HEK293 (cell line): ENCODE results near the gene ZFP36L1.

Source experiments
- FEZF1 ChIP-seq: fragments of 450-650 bp; formaldehyde crosslinking; IDR thresholded peaks from 2 replicates; pipeline ENCODE4 v1.5.1; 2016; ENCODE audit warnings: missing biosample characterization, missing genetic modification characterization
- PRDM2 ChIP-seq: fragments of 450-650 bp; formaldehyde crosslinking; IDR thresholded peaks from 2 replicates; pipeline ENCODE4 v1.5.1; 2016; ENCODE audit warnings: missing biosample characterization, missing genetic modification characterization, borderline replicate concordance
- TCF7L2 ChIP-seq: IDR thresholded peaks from 2 replicates; pipeline ENCODE4 v1.6.1; 2011; ENCODE audit warnings: low read depth, mild to moderate bottlenecking, inconsistent platforms, low read length, moderate library complexity, borderline replicate concordance
- ZBTB7A ChIP-seq: fragments of 450-650 bp; formaldehyde crosslinking; IDR thresholded peaks from 2 replicates; pipeline ENCODE4 v1.5.1; 2016; ENCODE audit warnings: low read depth, missing biosample characterization, missing genetic modification characterization
- ZBTB8A ChIP-seq: fragments of 450-650 bp; formaldehyde crosslinking; IDR thresholded peaks from 2 replicates; pipeline ENCODE4 v1.5.1; 2016; ENCODE audit warnings: missing biosample characterization, missing genetic modification characterization
- ZEB2 ChIP-seq: fragments of 450-650 bp; formaldehyde crosslinking; IDR thresholded peaks from 2 replicates; pipeline ENCODE4 v1.5.1; 2016; ENCODE audit warnings: missing biosample characterization, missing genetic modification characterization
- ZNF16 ChIP-seq: fragments of 450-650 bp; formaldehyde crosslinking; IDR thresholded peaks from 2 replicates; pipeline ENCODE4 v1.5.1; 2016; ENCODE audit warnings: low read depth, missing biosample characterization, missing genetic modification characterization
- ZNF169 ChIP-seq: fragments of 450-650 bp; formaldehyde crosslinking; IDR thresholded peaks from 2 replicates; pipeline ENCODE4 v1.5.1; 2016; ENCODE audit warnings: missing biosample characterization, missing genetic modification characterization
- ZNF221 ChIP-seq: fragments of 450-650 bp; formaldehyde crosslinking; IDR thresholded peaks from 2 replicates; pipeline ENCODE4 v1.5.1; 2017; ENCODE audit warnings: missing biosample characterization, missing genetic modification characterization, borderline replicate concordance
- ZNF274 ChIP-seq, 2 experiments: fragments of 200-500 bp in 1 of 2; fragments of 450-650 bp in 1 of 2; sonication (Bioruptor generic) in 1 of 2; formaldehyde crosslinking in 1 of 2; IDR thresholded peaks; 2 replicates each; pipeline versions ENCODE4 v1.5.1 to v1.6.1; 2014 to 2016; ENCODE audit warnings: borderline replicate concordance in 1 of 2, inconsistent platforms in 1 of 2, low read length in 1 of 2, missing biosample characterization in 1 of 2, missing genetic modification characterization in 1 of 2
- ZNF341 ChIP-seq: fragments of 450-650 bp; formaldehyde crosslinking; IDR thresholded peaks from 2 replicates; pipeline ENCODE4; 2016; ENCODE audit warnings: low read depth, missing biosample characterization, missing genetic modification characterization
- ZNF350 ChIP-seq: fragments of 450-650 bp; formaldehyde crosslinking; IDR thresholded peaks from 2 replicates; pipeline ENCODE4 v1.5.0; 2017; ENCODE audit warnings: missing biosample characterization, mild to moderate bottlenecking, missing genetic modification characterization
- ZNF473 ChIP-seq: fragments of 450-650 bp; formaldehyde crosslinking; IDR thresholded peaks from 2 replicates; pipeline ENCODE4 v1.5.1; 2017; ENCODE audit warnings: missing biosample characterization, missing genetic modification characterization
- ZNF48 ChIP-seq: fragments of 450-650 bp; formaldehyde crosslinking; IDR thresholded peaks from 2 replicates; pipeline ENCODE4 v1.5.1; 2016; ENCODE audit warnings: missing biosample characterization, missing genetic modification characterization
- ZNF514 ChIP-seq: fragments of 450-650 bp; formaldehyde crosslinking; IDR thresholded peaks from 2 replicates; pipeline ENCODE4 v1.5.1; 2016; ENCODE audit warnings: missing biosample characterization, missing genetic modification characterization
- ZNF529 ChIP-seq: fragments of 450-650 bp; formaldehyde crosslinking; IDR thresholded peaks from 2 replicates; pipeline ENCODE4 v1.5.1; 2017; ENCODE audit warnings: missing genetic modification characterization, missing biosample characterization; ENCODE audit not compliant: insufficient replicate concordance
- ZNF549 ChIP-seq: fragments of 450-650 bp; IDR thresholded peaks from 2 replicates; pipeline ENCODE4 v1.5.1; 2018; ENCODE audit warnings: missing biosample characterization, missing genetic modification characterization, mild to moderate bottlenecking, inconsistent platforms, moderate library complexity
- ZNF670 ChIP-seq: fragments of 450-650 bp; formaldehyde crosslinking; IDR thresholded peaks from 2 replicates; pipeline ENCODE4 v1.5.1; 2016; ENCODE audit warnings: missing biosample characterization, missing genetic modification characterization, low read depth
- ZNF785 ChIP-seq: fragments of 450-650 bp; formaldehyde crosslinking; IDR thresholded peaks from 2 replicates; pipeline ENCODE4 v1.5.1; 2016; ENCODE audit warnings: missing biosample characterization, missing genetic modification characterization
- TF ChIP-seq, protein P1 (sequence below): fragments of 450-650 bp; formaldehyde crosslinking; IDR thresholded peaks from 2 replicates; pipeline ENCODE4 v1.5.1; 2016; ENCODE audit warnings: missing biosample characterization, missing genetic modification characterization
- TF ChIP-seq, protein P2 (sequence below): fragments of 450-650 bp; formaldehyde crosslinking; IDR thresholded peaks from 2 replicates; pipeline ENCODE4 v1.5.1; 2016; ENCODE audit warnings: missing biosample characterization, missing genetic modification characterization
- TF ChIP-seq, protein P3 (sequence below): fragments of 450-650 bp; formaldehyde crosslinking; IDR thresholded peaks from 2 replicates; pipeline ENCODE4 v1.5.1; 2016; ENCODE audit warnings: missing biosample characterization, missing genetic modification characterization
- TF ChIP-seq, protein P4 (sequence below): sonication (generic); formaldehyde crosslinking; IDR thresholded peaks from 2 replicates; pipeline ENCODE4 v1.8.1; 2022; ENCODE audit warnings: mild to moderate bottlenecking, moderate library complexity, missing genetic modification reagents
- TF ChIP-seq, protein P5 (sequence below): fragments of 450-650 bp; formaldehyde crosslinking; IDR thresholded peaks from 2 replicates; pipeline ENCODE4 v1.5.1; 2017; ENCODE audit warnings: missing biosample characterization, missing genetic modification characterization

Gene ZFP36L1

GRCh38 chr14:68814539-68815297 lies 21.9 kb upstream of the ZFP36L1 start (continued):
- TF ChIP-seq PRDM2 (tag by site-specific recombination): no peak
- TF ChIP-seq, protein P1, sequence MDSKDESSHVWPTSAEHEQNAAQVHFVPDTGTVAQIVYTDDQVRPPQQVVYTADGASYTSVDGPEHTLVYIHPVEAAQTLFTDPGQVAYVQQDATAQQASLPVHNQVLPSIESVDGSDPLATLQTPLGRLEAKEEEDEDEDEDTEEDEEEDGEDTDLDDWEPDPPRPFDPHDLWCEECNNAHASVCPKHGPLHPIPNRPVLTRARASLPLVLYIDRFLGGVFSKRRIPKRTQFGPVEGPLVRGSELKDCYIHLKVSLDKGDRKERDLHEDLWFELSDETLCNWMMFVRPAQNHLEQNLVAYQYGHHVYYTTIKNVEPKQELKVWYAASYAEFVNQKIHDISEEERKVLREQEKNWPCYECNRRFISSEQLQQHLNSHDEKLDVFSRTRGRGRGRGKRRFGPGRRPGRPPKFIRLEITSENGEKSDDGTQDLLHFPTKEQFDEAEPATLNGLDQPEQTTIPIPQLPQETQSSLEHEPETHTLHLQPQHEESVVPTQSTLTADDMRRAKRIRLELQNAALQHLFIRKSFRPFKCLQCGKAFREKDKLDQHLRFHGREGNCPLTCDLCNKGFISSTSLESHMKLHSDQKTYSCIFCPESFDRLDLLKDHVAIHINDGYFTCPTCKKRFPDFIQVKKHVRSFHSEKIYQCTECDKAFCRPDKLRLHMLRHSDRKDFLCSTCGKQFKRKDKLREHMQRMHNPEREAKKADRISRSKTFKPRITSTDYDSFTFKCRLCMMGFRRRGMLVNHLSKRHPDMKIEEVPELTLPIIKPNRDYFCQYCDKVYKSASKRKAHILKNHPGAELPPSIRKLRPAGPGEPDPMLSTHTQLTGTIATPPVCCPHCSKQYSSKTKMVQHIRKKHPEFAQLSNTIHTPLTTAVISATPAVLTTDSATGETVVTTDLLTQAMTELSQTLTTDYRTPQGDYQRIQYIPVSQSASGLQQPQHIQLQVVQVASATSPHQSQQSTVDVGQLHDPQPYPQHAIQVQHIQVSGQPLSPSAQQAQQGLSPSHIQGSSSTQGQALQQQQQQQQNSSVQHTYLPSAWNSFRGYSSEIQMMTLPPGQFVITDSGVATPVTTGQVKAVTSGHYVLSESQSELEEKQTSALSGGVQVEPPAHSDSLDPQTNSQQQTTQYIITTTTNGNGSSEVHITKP (tag by site-specific recombination): no peak
- TF ChIP-seq ZNF221 (tag by site-specific recombination): no peak
- no peak for TF ChIP-seq ZNF514 (tag by site-specific recombination)
- TF ChIP-seq FEZF1: 0 out of 2 replicates have a peak, but pooled peaks have one; percentile 20
- no peak for TF ChIP-seq ZNF473 (tag by site-specific recombination)
- TF ChIP-seq TCF7L2: no peak
- TF ChIP-seq, protein P2, sequence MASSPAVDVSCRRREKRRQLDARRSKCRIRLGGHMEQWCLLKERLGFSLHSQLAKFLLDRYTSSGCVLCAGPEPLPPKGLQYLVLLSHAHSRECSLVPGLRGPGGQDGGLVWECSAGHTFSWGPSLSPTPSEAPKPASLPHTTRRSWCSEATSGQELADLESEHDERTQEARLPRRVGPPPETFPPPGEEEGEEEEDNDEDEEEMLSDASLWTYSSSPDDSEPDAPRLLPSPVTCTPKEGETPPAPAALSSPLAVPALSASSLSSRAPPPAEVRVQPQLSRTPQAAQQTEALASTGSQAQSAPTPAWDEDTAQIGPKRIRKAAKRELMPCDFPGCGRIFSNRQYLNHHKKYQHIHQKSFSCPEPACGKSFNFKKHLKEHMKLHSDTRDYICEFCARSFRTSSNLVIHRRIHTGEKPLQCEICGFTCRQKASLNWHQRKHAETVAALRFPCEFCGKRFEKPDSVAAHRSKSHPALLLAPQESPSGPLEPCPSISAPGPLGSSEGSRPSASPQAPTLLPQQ (tag by site-specific recombination): no peak
- TF ChIP-seq, protein P3, sequence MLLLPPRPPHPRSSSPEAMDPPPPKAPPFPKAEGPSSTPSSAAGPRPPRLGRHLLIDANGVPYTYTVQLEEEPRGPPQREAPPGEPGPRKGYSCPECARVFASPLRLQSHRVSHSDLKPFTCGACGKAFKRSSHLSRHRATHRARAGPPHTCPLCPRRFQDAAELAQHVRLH (tag by site-specific recombination): no peak
- TF ChIP-seq, protein P4, sequence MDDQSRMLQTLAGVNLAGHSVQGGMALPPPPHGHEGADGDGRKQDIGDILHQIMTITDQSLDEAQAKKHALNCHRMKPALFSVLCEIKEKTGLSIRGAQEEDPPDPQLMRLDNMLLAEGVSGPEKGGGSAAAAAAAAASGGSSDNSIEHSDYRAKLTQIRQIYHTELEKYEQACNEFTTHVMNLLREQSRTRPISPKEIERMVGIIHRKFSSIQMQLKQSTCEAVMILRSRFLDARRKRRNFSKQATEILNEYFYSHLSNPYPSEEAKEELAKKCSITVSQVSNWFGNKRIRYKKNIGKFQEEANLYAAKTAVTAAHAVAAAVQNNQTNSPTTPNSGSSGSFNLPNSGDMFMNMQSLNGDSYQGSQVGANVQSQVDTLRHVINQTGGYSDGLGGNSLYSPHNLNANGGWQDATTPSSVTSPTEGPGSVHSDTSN (CRISPR knock-in tag): no peak
- TF ChIP-seq ZNF48 (tag by site-specific recombination): no peak
- TF ChIP-seq ZEB2 (tag by site-specific recombination): no peak
- TF ChIP-seq ZNF169 (tag by site-specific recombination): no peak
- no peak for TF ChIP-seq ZBTB7A (tag by site-specific recombination)
- TF ChIP-seq, protein P5, sequence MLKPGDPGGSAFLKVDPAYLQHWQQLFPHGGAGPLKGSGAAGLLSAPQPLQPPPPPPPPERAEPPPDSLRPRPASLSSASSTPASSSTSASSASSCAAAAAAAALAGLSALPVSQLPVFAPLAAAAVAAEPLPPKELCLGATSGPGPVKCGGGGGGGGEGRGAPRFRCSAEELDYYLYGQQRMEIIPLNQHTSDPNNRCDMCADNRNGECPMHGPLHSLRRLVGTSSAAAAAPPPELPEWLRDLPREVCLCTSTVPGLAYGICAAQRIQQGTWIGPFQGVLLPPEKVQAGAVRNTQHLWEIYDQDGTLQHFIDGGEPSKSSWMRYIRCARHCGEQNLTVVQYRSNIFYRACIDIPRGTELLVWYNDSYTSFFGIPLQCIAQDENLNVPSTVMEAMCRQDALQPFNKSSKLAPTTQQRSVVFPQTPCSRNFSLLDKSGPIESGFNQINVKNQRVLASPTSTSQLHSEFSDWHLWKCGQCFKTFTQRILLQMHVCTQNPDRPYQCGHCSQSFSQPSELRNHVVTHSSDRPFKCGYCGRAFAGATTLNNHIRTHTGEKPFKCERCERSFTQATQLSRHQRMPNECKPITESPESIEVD (tag by site-specific recombination): peak; percentile 24; the same call in 1 of the 2 replicates
- no peak for TF ChIP-seq ZNF350 (tag by site-specific recombination)
- TF ChIP-seq ZNF785 (tag by site-specific recombination): no peak
- TF ChIP-seq ZNF16 (tag by site-specific recombination): no peak
- no peak for TF ChIP-seq ZNF670 (tag by site-specific recombination)
- TF ChIP-seq ZNF274 (IDR thresholded peaks at IDR 0.05; ENCODE audit: low read length): no peak
- no peak for TF ChIP-seq ZNF274 (tag by site-specific recombination; IDR thresholded peaks at IDR 0.05; ENCODE audit: borderline replicate concordance)
- TF ChIP-seq ZNF529 (tag by site-specific recombination): no peak
- TF ChIP-seq ZBTB8A: 0 out of 2 replicates have a peak, but pooled peaks have one; percentile 8
- no peak for TF ChIP-seq ZNF549
- TF ChIP-seq ZNF341 (tag by site-specific recombination): no peak
